Panc1 (cell line): ENCODE results near the gene HADHB. TPM values are rescaled to one million over a fixed set of nuclear protein-coding genes. Genes with fewer than 3 reads are reported as not detected.
"Not testable (repeated sequence)": the region's sequence is repeated elsewhere in the genome, so short reads cannot be mapped to it uniquely, and the experiment has no call there.

ENCODE experiments used
- ATAC-seq: fragments of 200-7000 bp; cut with Tn5 transposase; 2 replicates; pipeline ENCODE4 v1.9.1; 2020; ENCODE audit warnings: mild to moderate bottlenecking, moderate library complexity
- BruUV-seq: library from RNA; stranded (reverse); fragments of 400-500 nt; replicated peaks from 2 replicates; lab custom pipeline; 2021; lab: Mats Ljungman, UMichigan
- CTCF ChIA-PET: fragments of 300-600 bp; sonication (Branson Sonifier 250); formaldehyde crosslinking; loops from one replicate; lab custom pipeline; 2022; ENCODE audit warnings: antibody characterized with exemption; lab: Charles Lee
- POLR2A ChIA-PET: fragments of 300-600 bp; sonication (Branson Sonifier 250); formaldehyde crosslinking; loops from one replicate; lab custom pipeline; 2022; ENCODE audit warnings: antibody characterized with exemption; lab: Charles Lee
- DNase-seq: peaks from one replicate; pipeline ENCODE4 v3.0.0-alpha.2; 2010; ENCODE audit warnings: low read depth, low spot score
- H3K27ac ChIP-seq: 2 replicates; pipeline ENCODE4 v1.5.1; 2011; ENCODE audit warnings: mild to moderate bottlenecking, low read length, inconsistent platforms
- H3K27me3 ChIP-seq: fragments of 200-500 bp; sonication (Bioruptor generic); 2 replicates; pipeline ENCODE4 v1.6.0; 2014; ENCODE audit warnings: low read length, inconsistent platforms; ENCODE audit not compliant: control insufficient read depth, insufficient read depth
- H3K36me3 ChIP-seq: fragments of 200-500 bp; sonication (Bioruptor generic); 2 replicates; pipeline ENCODE4 v1.5.1; 2014; ENCODE audit warnings: inconsistent platforms, mild to moderate bottlenecking, low read length, moderate library complexity; ENCODE audit not compliant: control insufficient read depth, insufficient read depth
- H3K4me1 ChIP-seq: 2 replicates; pipeline ENCODE4 v1.5.1; 2011; ENCODE audit warnings: inconsistent platforms, mild to moderate bottlenecking, low read length, moderate library complexity; ENCODE audit not compliant: control insufficient read depth, insufficient read depth
- H3K4me3 ChIP-seq, 2 experiments: 2 replicates each; pipeline ENCODE4 v1.5.1; 2011 to 2012; ENCODE audit warnings: low read depth in 2 of 2, low read length in 2 of 2, mild to moderate bottlenecking in 2 of 2, inconsistent platforms in 1 of 2, moderate library complexity in 1 of 2
- H3K9me3 ChIP-seq: fragments of 200-500 bp; sonication (Bioruptor generic); 2 replicates; pipeline ENCODE4 v1.5.1; 2014; ENCODE audit warnings: low read depth, mild to moderate bottlenecking, inconsistent platforms, low read length, moderate library complexity; ENCODE audit not compliant: control insufficient read depth, insufficient read depth
- POLR2AphosphoS5 ChIP-seq: IDR thresholded peaks from 2 replicates; pipeline ENCODE4 v1.6.1; 2012; ENCODE audit warnings: mild to moderate bottlenecking, low read depth, low read length, moderate library complexity
- SIN3A ChIP-seq: IDR thresholded peaks from 2 replicates; pipeline ENCODE4 v1.6.1; 2012; ENCODE audit warnings: low read depth, mild to moderate bottlenecking, low read length, moderate library complexity, borderline replicate concordance; ENCODE audit not compliant: insufficient read depth
- TCF7L2 ChIP-seq: IDR thresholded peaks from 2 replicates; pipeline ENCODE4 v1.6.1; 2011; ENCODE audit warnings: mild to moderate bottlenecking, low read depth, low read length, inconsistent platforms
- in situ Hi-C: cut with HindIII; loops from 2 replicates; pipeline ENCODE4 v1.10.0; 2016; ENCODE audit warnings: low sequenced_read_pairs, low pct_unique_long_range_greater_than_20kb
- intact Hi-C: fragments of 100-400 bp; cut with micrococcal nuclease; formaldehyde crosslinking; loops from one replicate; pipeline ENCODE4 v1.10.0; 2022; ENCODE audit not compliant: unreplicated experiment
- total RNA-seq: library from RNA; stranded (reverse); gene quantifications from one replicate; pipeline ENCODE4 v1.2.1, GENCODE V29; 2021; ENCODE audit not compliant: unreplicated experiment
- TF ChIP-seq, protein P1 (sequence below): fragments of 450-650 bp; IDR thresholded peaks from 2 replicates; pipeline ENCODE4 v1.5.1; 2017; ENCODE audit warnings: mild to moderate bottlenecking
- TF ChIP-seq, protein P2 (sequence below), 2 experiments: IDR thresholded peaks; 2 replicates each; pipeline ENCODE4 v1.6.1; 2011 to 2012; ENCODE audit warnings: low read depth in 2 of 2, control low read depth in 1 of 2, low read length in 1 of 2, mild to moderate bottlenecking in 1 of 2, moderate library complexity in 1 of 2; ENCODE audit not compliant: insufficient read depth in 1 of 2

The HADHB gene
- total RNA-seq, 1 experiment from 2014 or later: 106 TPM

DNA sequence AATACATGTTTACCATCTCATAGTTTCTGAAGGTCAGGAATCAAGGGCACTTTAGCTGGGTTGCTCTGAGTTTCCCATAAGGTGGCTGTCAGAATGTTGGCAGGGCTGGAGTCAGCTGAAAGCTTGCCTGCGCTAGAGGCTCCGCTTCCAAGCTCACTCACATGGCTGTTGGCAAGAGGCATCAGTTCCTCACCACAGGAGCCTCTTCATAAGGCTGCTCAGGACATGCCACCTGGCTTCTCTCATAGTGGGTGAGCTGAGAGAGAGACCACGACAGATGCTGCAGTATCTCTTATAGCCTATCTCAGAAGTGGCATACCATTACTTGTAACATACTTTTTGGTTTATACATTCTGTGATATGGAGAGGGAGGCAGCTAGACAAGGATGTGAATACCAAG lies 7.2 kb downstream of the HADHB start:
- TF ChIP-seq, protein P1, sequence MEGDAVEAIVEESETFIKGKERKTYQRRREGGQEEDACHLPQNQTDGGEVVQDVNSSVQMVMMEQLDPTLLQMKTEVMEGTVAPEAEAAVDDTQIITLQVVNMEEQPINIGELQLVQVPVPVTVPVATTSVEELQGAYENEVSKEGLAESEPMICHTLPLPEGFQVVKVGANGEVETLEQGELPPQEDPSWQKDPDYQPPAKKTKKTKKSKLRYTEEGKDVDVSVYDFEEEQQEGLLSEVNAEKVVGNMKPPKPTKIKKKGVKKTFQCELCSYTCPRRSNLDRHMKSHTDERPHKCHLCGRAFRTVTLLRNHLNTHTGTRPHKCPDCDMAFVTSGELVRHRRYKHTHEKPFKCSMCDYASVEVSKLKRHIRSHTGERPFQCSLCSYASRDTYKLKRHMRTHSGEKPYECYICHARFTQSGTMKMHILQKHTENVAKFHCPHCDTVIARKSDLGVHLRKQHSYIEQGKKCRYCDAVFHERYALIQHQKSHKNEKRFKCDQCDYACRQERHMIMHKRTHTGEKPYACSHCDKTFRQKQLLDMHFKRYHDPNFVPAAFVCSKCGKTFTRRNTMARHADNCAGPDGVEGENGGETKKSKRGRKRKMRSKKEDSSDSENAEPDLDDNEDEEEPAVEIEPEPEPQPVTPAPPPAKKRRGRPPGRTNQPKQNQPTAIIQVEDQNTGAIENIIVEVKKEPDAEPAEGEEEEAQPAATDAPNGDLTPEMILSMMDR: no peak
- TF ChIP-seq POLR2AphosphoS5 (no peak), TCF7L2 (no peak)
- intact Hi-C loops: no loop called here
- Histone ChIP-seq H3K4me3 (no peak overlapping the region), H3K27me3 (no peaks in the 10 kb centered on the region), H3K27ac (no peak overlapping the region), H3K4me1 (peaks cover 8% of the 10 kb centered on the region), H3K9me3 (no peaks in the 10 kb centered on the region), H3K36me3 (peaks cover 7% of the 10 kb centered on the region)
- ChIA-PET POLR2A (interaction anchor here (0.6 kb wide), 1 partner anchor 127 kb away, joined by 3 read pairs; no protein-coding TSS in a partner anchor), CTCF (no interaction called here)
- in situ Hi-C loops: no loop called here
- ATAC-seq (no peak), DNase-seq (no peak)
- BruUV-seq: no TSS peak

DNA sequence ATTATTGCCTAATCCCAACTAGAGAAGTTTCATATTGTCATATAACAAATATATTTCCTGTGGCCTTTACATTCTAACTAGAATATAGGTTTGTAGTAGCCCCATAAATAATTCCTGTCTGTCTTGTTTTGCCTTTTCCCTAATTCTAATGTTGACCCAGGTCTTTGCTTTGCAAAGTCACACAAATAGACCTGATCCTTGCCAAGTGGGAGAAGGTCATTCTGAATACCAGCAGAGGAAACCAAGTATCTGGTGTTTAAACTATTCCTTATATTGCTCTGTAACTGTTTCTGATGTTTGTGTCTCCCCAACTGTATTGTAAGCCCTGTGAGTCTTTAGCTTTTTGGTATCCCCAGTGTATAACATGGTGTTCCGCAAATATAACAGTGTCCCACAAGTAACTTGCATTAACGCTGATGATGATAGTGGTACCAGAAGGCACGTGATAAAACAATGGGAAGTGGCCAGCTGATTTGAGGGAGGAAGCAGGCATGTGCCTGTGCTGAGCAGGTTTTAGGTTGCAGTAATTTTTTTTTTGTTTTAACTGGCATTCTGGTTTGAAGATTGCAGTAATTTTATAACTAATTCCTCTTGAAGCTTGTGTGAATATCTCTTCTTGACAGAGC lies 11.1 kb downstream of the HADHB start:
- Histone ChIP-seq H3K9me3 (no peaks in the 10 kb centered on the region), H3K27ac (no peak overlapping the region), H3K36me3 (peaks cover 7% of the 10 kb centered on the region), H3K27me3 (no peaks in the 10 kb centered on the region), H3K4me3 (no peak overlapping the region), H3K4me1 (no peaks in the 10 kb centered on the region)
- POLR2A ChIA-PET: no interaction called here
- TF ChIP-seq, protein P2, sequence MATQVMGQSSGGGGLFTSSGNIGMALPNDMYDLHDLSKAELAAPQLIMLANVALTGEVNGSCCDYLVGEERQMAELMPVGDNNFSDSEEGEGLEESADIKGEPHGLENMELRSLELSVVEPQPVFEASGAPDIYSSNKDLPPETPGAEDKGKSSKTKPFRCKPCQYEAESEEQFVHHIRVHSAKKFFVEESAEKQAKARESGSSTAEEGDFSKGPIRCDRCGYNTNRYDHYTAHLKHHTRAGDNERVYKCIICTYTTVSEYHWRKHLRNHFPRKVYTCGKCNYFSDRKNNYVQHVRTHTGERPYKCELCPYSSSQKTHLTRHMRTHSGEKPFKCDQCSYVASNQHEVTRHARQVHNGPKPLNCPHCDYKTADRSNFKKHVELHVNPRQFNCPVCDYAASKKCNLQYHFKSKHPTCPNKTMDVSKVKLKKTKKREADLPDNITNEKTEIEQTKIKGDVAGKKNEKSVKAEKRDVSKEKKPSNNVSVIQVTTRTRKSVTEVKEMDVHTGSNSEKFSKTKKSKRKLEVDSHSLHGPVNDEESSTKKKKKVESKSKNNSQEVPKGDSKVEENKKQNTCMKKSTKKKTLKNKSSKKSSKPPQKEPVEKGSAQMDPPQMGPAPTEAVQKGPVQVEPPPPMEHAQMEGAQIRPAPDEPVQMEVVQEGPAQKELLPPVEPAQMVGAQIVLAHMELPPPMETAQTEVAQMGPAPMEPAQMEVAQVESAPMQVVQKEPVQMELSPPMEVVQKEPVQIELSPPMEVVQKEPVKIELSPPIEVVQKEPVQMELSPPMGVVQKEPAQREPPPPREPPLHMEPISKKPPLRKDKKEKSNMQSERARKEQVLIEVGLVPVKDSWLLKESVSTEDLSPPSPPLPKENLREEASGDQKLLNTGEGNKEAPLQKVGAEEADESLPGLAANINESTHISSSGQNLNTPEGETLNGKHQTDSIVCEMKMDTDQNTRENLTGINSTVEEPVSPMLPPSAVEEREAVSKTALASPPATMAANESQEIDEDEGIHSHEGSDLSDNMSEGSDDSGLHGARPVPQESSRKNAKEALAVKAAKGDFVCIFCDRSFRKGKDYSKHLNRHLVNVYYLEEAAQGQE (IDR thresholded peaks at IDR 0.05; ENCODE audit: insufficient read depth in 1 of 2, low read depth in 2 of 2, low read length in 1 of 2): no peak
- TF ChIP-seq SIN3A (no peak), POLR2AphosphoS5 (no peak), TCF7L2 (no peak)
- TF ChIP-seq, protein P1: no peak
- CTCF ChIA-PET: no interaction called here
- no peak for DNase-seq
- intact Hi-C loops: no loop called here
- ATAC-seq: no peak
- in situ Hi-C loops: no loop called here
- BruUV-seq: no TSS peak

DNA sequence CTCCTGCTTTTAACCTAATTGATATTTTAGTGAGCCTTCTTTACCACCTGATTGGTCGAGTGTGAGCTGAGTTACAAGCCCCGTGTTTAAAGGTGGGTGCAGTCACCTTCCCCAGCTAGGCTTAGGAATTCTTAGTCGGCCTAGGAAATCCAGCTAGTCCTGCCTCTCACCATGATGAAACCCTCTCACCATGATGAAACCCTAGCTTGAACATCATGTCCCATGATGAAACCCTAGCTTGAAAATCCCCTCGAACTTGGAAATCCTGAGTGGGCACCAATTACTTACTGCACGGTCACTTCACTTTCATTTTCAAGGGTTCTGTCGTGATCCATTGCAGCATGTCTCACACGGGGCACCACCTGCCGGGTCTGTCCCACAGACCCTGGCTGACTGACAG lies 14.1 kb downstream of the HADHB start:
- H3K4me1 ChIP-seq, intact Hi-C loops, POLR2A ChIA-PET, CTCF ChIA-PET, H3K4me3 ChIP-seq, H3K36me3 ChIP-seq, BruUV-seq, in situ Hi-C loops, H3K27ac ChIP-seq, H3K9me3 ChIP-seq, DNase-seq, H3K27me3 ChIP-seq, ATAC-seq: not testable (repeated sequence)
